HepG2 (cell line): ENCODE measurements around the gene UTP25. TPM values are rescaled to one million over a fixed set of nuclear protein-coding genes. Genes with fewer than 3 reads are reported as not detected.

Experiments used
- AHDC1 ChIP-seq: sonication (generic); formaldehyde crosslinking; IDR thresholded peaks from 2 replicates; pipeline ENCODE4 v1.5.1; 2020; ENCODE audit warnings: mild to moderate bottlenecking, missing genetic modification reagents, borderline replicate concordance
- DR1 ChIP-seq: sonication (generic); formaldehyde crosslinking; IDR thresholded peaks from 2 replicates; pipeline ENCODE4 v1.8.0; 2021; ENCODE audit warnings: mild to moderate bottlenecking, missing genetic modification reagents, inconsistent platforms
- FOXA1 ChIP-seq, 2 experiments: fragments of 450-650 bp in 1 of 2; sonication (generic) in 1 of 2; formaldehyde crosslinking in 1 of 2; IDR thresholded peaks; 2 replicates each; pipeline versions ENCODE4 v1.4.0 to v1.6.1; 2016 to 2020; ENCODE audit warnings: missing genetic modification reagents in 1 of 2
- FOXA3 ChIP-seq: IDR thresholded peaks from 2 replicates; pipeline ENCODE4 v1.6.1; 2016; ENCODE audit warnings: missing genetic modification reagents, missing compliant biosample characterization
- GMEB1 ChIP-seq: sonication (generic); formaldehyde crosslinking; IDR thresholded peaks from 2 replicates; pipeline ENCODE4 v1.5.1; 2020; ENCODE audit warnings: missing genetic modification reagents, mild to moderate bottlenecking, borderline replicate concordance
- KDM4B ChIP-seq: sonication (generic); formaldehyde crosslinking; IDR thresholded peaks from 2 replicates; pipeline ENCODE4 v1.4.0; 2020; ENCODE audit warnings: missing genetic modification reagents
- POLR2A ChIP-seq, 2 experiments: IDR thresholded peaks; 2 replicates each; pipeline ENCODE4 v1.6.1; 2011; ENCODE audit warnings: low read depth in 2 of 2, low read length in 2 of 2, mild to moderate bottlenecking in 1 of 2, moderate library complexity in 1 of 2; ENCODE audit not compliant: insufficient read depth in 1 of 2
- RBM39 ChIP-seq: fragments of 200-400 bp; formaldehyde crosslinking; IDR thresholded peaks from one replicate; pipeline ENCODE4 v1.6.1; 2018; ENCODE audit warnings: antibody characterized with exemption, mild to moderate bottlenecking, low read depth, low read length; ENCODE audit not compliant: poor library complexity, severe bottlenecking
- SIX1 ChIP-seq: sonication (generic); formaldehyde crosslinking; IDR thresholded peaks from 2 replicates; pipeline ENCODE4 v1.4.0; 2020; ENCODE audit warnings: missing genetic modification reagents, borderline replicate concordance
- SNAPC5 ChIP-seq: sonication (generic); formaldehyde crosslinking; IDR thresholded peaks from 2 replicates; pipeline ENCODE4 v1.8.1; 2023; ENCODE audit warnings: mild to moderate bottlenecking, missing genetic modification reagents, borderline replicate concordance
- SRSF4 ChIP-seq: fragments of 200-400 bp; formaldehyde crosslinking; IDR thresholded peaks from one replicate; pipeline ENCODE4 v1.6.1; 2018; ENCODE audit warnings: mild to moderate bottlenecking, low read depth, low read length, moderate library complexity; ENCODE audit not compliant: poor library complexity, severe bottlenecking
- SUZ12 ChIP-seq: fragments of 150-350 bp; IDR thresholded peaks from 2 replicates; pipeline ENCODE4 v1.6.1; 2014; ENCODE audit warnings: low read depth, low read length
- ZBTB1 ChIP-seq: sonication (generic); formaldehyde crosslinking; IDR thresholded peaks from 2 replicates; pipeline ENCODE4 v1.4.0; 2020; ENCODE audit warnings: missing genetic modification reagents, borderline replicate concordance
- ZBTB20 ChIP-seq: sonication (generic); formaldehyde crosslinking; IDR thresholded peaks from 2 replicates; pipeline ENCODE4 v1.8.1; 2023; ENCODE audit warnings: missing genetic modification reagents, low read depth, mild to moderate bottlenecking, borderline replicate concordance
- ZBTB42 ChIP-seq: sonication (generic); formaldehyde crosslinking; IDR thresholded peaks from 2 replicates; pipeline ENCODE4 v1.5.0; 2020; ENCODE audit warnings: mild to moderate bottlenecking, missing genetic modification reagents
- ZNF124 ChIP-seq: sonication (generic); formaldehyde crosslinking; IDR thresholded peaks from 2 replicates; pipeline ENCODE4 v1.4.0; 2020; ENCODE audit warnings: missing genetic modification reagents
- ZNF256 ChIP-seq: sonication (generic); formaldehyde crosslinking; conservative IDR thresholded peaks from 2 replicates; pipeline ENCODE4 v1.4.0; 2020; ENCODE audit warnings: missing genetic modification reagents
- ZNF703 ChIP-seq: sonication (generic); formaldehyde crosslinking; IDR thresholded peaks from 2 replicates; pipeline ENCODE4 v1.5.1; 2020; ENCODE audit warnings: missing genetic modification reagents, mild to moderate bottlenecking, moderate library complexity, borderline replicate concordance
- ZNF740 ChIP-seq: sonication (generic); formaldehyde crosslinking; IDR thresholded peaks from 2 replicates; pipeline ENCODE4 v1.4.0; 2020; ENCODE audit warnings: missing genetic modification reagents
- ZNF773 ChIP-seq: sonication (generic); formaldehyde crosslinking; IDR thresholded peaks from 2 replicates; pipeline ENCODE4 v1.4.0; 2020; ENCODE audit warnings: missing genetic modification reagents, borderline replicate concordance
- ZSCAN20 ChIP-seq: sonication (generic); formaldehyde crosslinking; IDR thresholded peaks from 2 replicates; pipeline ENCODE4 v1.4.0; 2020; ENCODE audit warnings: missing genetic modification reagents, mild to moderate bottlenecking, borderline replicate concordance
- polyA plus RNA-seq, 8 experiments: library from polyadenylated mRNA; depleted of rRNA in 3 of 8; stranded (reverse) in 7 of 8; unstranded in 1 of 8; fragments of >200 nt; fragmentation: Illumina TruSeq in 4 of 8; extraction: Trizol in 4 of 8; gene quantifications; 2 replicates each; pipeline versions ENCODE4 v1.2.1 to v1.2.3, GENCODE V29; 2011 to 2016; ENCODE audit warnings: low read depth in 4 of 8, missing spikeins in 1 of 8, mixed read lengths in 1 of 8; ENCODE audit not compliant: insufficient read depth in 1 of 8
- total RNA-seq, 5 experiments: library from RNA; depleted of rRNA; stranded (reverse); fragments of >200 nt; fragmentation: Illumina TruSeq; extraction: Trizol; gene quantifications; 2 replicates each; pipeline ENCODE4 v1.2.3, GENCODE V29; 2016; ENCODE audit warnings: low read depth in 1 of 5

The UTP25 gene
- total and polyA plus RNA-seq, 2 of the 13 experiments (the other 11 are each of a cell fraction or from before 2014, with no cell fraction given) = 4.8 to 5.7 TPM

GRCh38 chr1:209827384-209828262 lies at the start of gene UTP25 (continued):
- TF ChIP-seq GMEB1 (CRISPR knock-in tag) = peak; percentile 67; the same call in 1 of the 2 replicates
- TF ChIP-seq KDM4B (CRISPR knock-in tag) = no peak
- TF ChIP-seq ZBTB1 (CRISPR knock-in tag) = no peak
- TF ChIP-seq ZBTB20 (CRISPR knock-in tag) = no peak
- peak; percentile 81 for TF ChIP-seq FOXA3 (CRISPR knock-in tag)
- no peak for TF ChIP-seq SIX1 (CRISPR knock-in tag)
- TF ChIP-seq AHDC1 (CRISPR knock-in tag) = peak; percentile 67; the same call in 1 of the 2 replicates
- no peak for TF ChIP-seq RBM39
- TF ChIP-seq ZNF256 = no peak
- TF ChIP-seq ZNF703 (CRISPR knock-in tag) = no peak
- peak; percentile 37; the same call in 1 of the 2 replicates for TF ChIP-seq ZNF124 (CRISPR knock-in tag)
- TF ChIP-seq ZBTB42 = 0 out of 2 replicates have a peak, but pooled peaks have one; percentile 74
- no peak for TF ChIP-seq ZNF740 (CRISPR knock-in tag)
- TF ChIP-seq SUZ12 = no peak
- no peak for TF ChIP-seq FOXA1 (IDR thresholded peaks at IDR 0.05)
- TF ChIP-seq FOXA1 (CRISPR knock-in tag; IDR thresholded peaks at IDR 0.05) = peak; percentile 62
- no peak for TF ChIP-seq ZSCAN20
- 0 out of 2 replicates have a peak, but pooled peaks have one; percentile 29 for TF ChIP-seq DR1 (CRISPR knock-in tag)
- TF ChIP-seq SRSF4 = no peak
- no peak for TF ChIP-seq ZNF773 (CRISPR knock-in tag)
- peak; percentile 62 to 83; a peak in 3 of 4 replicates for TF ChIP-seq POLR2A (IDR thresholded peaks at IDR 0.05; ENCODE audit: insufficient read depth in 1 of 2, low read depth in 2 of 2, low read length in 2 of 2)
- no peak for TF ChIP-seq SNAPC5 (CRISPR knock-in tag)
